Articular chondrocyte of knee joint (primary cell): ENCODE measurements around the gene SLCO6A1. TPM values are rescaled to one million over a fixed set of nuclear protein-coding genes. Genes with fewer than 3 reads are reported as not detected.

Source experiments
- total RNA-seq: library from RNA; depleted of rRNA; stranded (reverse); fragments of >200 nt; gene quantifications from 2 replicates; pipeline ENCODE4 v1.2.3, GENCODE V29; 2012

SLCO6A1 gene, protein sequence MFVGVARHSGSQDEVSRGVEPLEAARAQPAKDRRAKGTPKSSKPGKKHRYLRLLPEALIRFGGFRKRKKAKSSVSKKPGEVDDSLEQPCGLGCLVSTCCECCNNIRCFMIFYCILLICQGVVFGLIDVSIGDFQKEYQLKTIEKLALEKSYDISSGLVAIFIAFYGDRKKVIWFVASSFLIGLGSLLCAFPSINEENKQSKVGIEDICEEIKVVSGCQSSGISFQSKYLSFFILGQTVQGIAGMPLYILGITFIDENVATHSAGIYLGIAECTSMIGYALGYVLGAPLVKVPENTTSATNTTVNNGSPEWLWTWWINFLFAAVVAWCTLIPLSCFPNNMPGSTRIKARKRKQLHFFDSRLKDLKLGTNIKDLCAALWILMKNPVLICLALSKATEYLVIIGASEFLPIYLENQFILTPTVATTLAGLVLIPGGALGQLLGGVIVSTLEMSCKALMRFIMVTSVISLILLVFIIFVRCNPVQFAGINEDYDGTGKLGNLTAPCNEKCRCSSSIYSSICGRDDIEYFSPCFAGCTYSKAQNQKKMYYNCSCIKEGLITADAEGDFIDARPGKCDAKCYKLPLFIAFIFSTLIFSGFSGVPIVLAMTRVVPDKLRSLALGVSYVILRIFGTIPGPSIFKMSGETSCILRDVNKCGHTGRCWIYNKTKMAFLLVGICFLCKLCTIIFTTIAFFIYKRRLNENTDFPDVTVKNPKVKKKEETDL
- not detected in 2 replicates for total RNA-seq

DNA sequence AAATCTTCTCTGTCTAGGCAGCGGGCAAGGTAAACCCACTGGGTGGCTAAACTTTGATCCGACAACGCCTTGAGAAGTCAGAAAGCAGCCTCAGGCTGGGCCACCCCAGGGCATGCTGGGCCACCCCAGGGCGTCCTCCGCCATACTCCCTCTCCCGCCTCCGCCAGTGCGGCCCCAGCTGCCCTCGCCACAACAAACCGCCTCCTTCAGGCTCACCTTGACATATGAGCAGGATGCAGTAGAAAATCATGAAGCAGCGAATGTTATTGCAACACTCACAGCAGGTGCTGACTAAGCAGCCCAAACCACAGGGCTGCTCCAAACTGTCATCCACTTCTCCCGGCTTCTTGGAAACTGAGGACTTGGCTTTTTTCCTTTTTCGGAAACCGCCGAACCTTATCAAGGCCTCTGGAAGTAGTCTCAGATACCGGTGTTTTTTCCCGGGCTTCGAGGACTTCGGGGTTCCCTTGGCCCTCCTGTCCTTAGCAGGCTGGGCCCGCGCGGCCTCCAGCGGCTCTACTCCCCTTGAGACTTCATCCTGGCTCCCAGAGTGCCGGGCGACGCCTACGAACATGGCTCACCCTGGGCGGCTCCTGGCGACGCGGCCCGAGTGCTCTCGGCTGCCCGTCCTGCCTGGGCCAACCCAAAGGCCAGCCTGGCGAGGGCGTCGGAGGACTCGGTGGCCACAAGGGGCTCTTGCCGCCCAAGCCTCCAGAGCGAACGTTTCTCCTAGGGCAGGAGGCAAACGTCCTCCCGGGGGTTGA lies at the start of gene SLCO6A1:
SLCO6A1 (minus strand) TSS at position 731 of the 764 bp plus-strand sequence; CDS start at position 574, 157 bp downstream.

Other genes with a start within 250 kb of the SLCO6A1 start
- not detected in 2 replicates for gene SLCO4C1, start 202.7 kb downstream of the SLCO6A1 start, total RNA-seq